Panc1 (cell line): Measurements from ENCODE around the gene OGFOD3.
"Not testable (repeated sequence)": the region's sequence is repeated elsewhere in the genome, so short reads cannot be mapped to it uniquely, and the experiment has no call there.

Source experiments
- CTCF ChIP-seq: fragments of 450-650 bp; IDR thresholded peaks from 2 replicates; pipeline ENCODE4 v1.5.1; 2017; ENCODE audit warnings: mild to moderate bottlenecking
- POLR2AphosphoS5 ChIP-seq: IDR thresholded peaks from 2 replicates; pipeline ENCODE4 v1.6.1; 2012; ENCODE audit warnings: mild to moderate bottlenecking, low read depth, low read length, moderate library complexity

GRCh38 chr17:82377294-82377693, 41.1 kb downstream of the OGFOD3 start:
- not testable (repeated sequence) for TF ChIP-seq CTCF, POLR2AphosphoS5
